GM21528 (cell line): ENCODE data around the gene POLR1A.

Experiments
- ATAC-seq: cut with Tn5 transposase; IDR thresholded peaks from one replicate; pipeline ENCODE4 v1.9.1; 2021; ENCODE audit warnings: mild to moderate bottlenecking, moderate library complexity; ENCODE audit not compliant: unreplicated experiment, low FRiP score

Gene POLR1A

GRCh38 chr2:86066007-86066578, 39.6 kb downstream of the POLR1A start:
- no peak for ATAC-seq

DNA sequence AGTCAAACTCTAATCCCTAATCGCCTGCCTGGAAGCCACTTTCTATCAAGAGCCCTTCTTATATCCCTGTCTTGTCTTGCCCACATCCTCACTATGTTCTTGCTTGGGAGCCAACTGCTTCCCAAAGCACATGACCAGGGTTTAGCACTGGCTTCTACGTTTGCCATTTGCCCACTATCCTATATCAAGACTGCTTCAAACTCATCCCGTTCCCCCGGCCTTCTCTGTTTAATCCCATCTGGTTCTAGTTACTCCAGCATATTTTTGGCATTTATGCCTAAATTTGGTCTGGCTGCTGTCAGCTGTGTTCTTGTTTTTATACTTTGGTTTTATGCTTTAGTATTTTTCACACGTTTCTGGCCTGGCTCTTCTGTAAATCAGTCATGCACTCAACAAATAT, 40.2 kb downstream of the POLR1A start:
- no peak for ATAC-seq

DNA sequence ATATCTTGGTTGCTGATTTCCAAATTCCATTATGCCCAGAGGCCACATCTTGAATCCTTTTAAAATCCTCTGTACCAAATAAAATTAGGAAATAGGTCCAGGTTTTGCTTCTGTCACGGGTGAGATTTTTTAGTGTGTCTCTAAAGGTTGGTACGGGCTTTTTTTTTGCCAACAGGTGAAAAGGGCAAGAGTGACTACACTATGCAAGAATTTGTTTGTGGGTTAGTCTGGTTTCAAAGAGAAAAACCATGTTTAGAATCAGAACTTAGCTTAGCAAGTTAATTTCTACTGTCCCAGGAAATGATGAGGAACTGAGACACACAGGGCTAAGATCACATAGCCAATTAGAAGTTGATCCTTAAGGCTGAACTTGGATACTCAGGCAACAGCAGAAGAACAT, 41.7 kb downstream of the POLR1A start:
- no peak for ATAC-seq

DNA sequence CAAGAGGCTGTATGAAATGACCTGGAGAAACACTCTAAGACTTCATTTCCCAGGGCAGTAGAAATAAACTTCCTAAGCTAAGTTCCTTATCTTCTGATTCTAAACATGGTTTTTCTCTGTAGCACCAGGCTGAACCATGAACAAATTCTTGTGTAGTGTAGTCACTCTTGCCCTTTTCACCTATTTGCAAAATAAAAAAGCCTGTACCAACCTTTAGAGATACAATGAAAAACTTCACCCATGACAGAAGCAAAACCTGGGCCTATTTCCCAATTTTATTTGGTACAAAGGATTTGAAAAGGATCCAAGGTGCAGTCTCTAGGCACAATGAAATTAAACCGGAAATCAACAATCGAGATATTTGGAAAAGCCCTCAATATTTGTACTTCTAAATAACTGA, 43.6 kb downstream of the POLR1A start:
- ATAC-seq: no peak

DNA sequence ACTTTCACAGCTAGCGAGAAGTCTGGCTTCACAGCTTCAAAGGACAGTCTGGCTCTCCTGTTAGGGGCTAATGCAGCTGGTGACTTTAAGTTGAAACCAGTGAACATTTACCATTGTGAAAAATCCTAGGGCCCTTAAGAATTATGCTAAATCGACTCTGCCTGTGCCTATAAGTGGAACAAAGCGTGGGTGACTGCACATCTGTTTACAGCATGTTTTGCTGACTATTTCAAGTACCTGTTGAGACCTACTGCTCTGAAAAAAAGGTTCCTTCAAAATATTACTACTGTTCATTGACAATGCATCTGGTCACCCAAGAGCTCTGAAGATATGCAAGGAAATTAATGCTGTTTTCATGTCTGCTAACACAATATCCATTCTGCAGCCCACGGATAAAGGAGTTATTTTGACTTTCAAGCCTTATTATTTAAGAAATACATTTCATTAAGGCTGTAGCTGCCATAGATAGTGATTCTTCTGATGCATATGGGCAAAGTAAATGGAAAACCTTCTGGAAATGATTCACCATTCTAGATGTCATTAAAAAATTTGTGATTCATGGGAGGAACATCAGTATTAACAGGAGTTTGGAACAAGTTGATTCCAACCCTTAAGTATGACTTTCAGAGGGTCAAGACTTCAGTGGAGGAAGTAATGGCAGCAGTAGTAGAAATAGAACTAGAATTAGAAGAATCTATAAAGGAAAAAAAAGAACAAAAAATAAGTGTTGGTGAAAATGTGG, 48.9 kb downstream of the POLR1A start:
- ATAC-seq: no peak

DNA sequence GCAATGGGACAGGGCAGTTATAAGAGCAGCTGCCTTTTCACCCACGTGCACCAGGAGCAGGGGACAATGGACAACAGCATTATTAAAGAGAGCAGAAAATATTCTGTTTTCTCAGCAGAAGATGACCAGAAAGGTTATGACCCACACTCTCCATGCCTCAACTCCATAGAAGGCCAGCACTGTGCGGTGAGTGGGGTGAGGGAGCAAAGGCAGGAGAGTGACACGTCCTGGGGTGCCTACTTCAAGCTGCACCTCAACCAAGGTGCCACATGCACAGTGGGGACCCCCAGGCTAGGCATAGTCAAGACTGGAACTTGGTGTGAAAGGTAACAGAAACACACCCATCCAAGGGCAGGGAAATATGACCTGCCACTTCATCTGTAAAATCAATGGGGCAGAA, 50.4 kb downstream of the POLR1A start:
- ATAC-seq: no peak

DNA sequence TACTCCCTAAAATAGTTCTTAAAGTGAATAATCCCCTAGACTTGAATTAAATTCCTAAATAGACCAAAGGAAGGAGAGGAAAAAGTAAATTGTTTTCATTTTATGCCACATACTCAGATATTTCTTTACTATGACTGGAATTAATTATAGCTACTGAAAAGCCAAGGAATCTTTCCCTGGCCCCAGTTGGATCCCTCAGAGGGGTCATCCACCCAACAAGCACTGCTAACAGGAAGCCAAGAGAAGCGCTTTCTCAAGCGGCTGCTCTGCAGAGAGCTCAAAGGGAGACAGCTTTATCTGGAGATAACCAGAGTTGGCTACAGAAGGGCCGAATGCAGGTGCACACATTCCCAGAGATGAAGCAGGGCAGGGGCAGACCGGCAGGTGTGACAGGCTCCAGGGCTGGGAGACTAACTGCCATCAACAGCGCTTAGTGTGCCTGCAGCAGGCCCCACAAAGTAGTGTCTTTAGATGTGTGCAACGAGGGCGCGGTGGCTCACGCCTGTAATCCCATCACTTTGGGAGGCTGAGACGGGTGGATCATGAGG, 51.1 kb downstream of the POLR1A start:
- ATAC-seq: no peak

DNA sequence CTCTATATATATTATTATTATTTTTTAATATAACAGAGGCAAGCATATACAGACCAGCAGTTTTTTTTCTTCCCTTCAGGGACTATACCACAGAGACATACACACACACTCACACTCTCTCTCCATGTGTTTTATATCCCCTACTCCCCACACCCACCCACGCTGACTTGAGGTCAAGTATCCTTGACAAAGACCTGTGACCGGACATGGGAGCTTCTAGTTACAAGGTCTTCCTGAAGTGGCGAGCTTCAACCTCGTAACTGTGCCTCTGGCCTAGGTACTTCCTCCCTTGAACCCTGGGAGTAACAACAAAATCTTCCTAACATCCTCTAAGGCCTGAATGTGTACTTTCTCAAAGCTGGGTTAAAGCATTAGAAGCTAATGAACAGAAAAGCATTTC, 52.5 kb downstream of the POLR1A start:
- no peak for ATAC-seq

DNA sequence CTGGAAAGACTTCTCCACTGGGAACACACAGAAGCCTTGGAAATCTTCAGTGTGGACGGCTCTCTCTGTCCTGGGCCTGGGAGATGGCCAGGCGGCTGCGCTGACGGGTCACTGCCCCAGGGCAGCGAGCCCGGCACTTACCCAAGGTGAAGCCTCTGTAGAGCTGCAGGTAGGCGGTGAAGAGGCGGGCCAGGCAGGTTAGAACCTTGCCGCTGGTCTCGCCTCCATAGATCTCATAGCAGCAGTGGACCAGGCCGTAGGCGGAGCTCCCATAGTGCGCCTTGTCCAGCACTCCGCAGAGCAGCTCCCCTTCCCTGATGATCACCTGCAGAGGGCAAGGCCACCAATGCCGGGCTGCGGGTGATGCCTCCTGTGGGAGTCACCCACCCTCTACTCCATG, 53.0 kb downstream of the POLR1A start:
- no peak for ATAC-seq

DNA sequence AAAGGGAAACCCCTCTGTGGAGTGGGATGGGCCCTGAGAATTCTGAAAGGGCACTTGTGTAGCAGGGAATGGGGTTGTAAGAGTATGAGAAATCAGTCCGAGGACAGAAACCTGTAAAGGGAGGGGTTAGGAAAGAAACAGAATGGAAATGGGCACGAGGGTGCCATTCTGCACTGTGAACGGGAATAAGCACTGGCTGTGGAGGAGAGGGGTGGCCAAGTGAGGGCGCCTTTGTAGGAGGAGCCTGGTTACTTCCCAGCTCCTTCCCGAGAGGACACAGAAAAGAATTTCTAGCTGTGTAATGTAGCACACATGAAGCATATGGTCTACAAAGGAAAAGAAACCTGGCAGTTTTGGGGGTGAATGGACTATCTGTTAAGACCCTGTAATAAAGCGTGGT, 53.4 kb downstream of the POLR1A start:
- ATAC-seq: no peak

GRCh38 chr2:86050301-86050700, 55.4 kb downstream of the POLR1A start:
- ATAC-seq: no peak

DNA sequence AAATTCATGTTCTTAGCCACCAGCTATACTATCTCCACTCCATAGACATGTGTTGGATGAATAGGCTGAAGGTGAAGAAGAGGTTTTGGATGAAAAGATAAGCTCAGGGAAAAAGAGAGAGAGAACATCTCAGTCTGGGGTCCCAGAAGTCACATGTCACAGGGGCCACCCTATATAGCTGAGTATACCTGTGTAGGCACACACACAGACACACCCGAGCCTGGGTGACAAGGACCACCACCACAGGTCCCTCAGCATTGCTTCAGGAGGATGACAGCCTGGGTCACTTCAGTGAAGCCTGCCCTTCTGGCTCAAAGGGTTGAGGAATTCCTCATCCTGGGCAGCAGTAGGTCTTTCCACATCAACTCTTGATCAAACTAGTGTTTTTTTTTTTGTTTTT, 56.2 kb downstream of the POLR1A start:
- no peak for ATAC-seq

DNA sequence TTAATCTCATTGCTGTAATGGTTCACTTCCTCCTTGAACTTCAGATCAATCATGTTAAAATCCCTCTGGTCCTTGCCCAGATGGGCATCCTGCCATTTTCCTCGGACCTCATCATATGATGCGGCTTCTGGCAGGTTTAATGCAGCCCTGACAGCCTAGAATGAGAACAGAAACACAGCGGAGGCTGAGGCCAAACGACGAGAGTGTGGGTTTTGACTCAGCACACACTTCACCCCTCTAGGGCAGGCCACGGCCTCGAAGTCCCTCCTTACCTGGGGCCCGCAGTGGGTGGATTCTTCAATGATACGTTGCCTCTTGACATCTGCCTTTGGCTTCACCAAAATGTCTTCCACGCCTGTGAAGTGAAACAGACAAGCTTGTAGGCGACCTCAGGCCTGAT, 56.8 kb downstream of the POLR1A start:
- ATAC-seq: no peak

DNA sequence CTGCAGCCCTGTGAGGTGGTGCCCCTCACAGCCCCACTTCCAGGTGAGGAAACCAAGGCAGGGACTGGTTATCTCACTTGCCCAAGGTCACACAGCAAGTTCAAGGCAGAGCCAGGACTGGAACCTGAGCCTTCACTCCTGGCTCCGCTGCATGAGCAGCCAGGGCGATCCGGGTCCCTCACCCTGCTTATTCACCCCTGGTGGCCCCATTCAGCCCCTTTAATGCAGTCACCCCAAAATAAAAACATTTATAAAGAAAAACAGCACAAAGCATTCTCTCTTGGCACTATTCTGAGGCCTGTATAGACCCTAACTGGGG, 57.3 kb downstream of the POLR1A start:
- ATAC-seq: no peak

DNA sequence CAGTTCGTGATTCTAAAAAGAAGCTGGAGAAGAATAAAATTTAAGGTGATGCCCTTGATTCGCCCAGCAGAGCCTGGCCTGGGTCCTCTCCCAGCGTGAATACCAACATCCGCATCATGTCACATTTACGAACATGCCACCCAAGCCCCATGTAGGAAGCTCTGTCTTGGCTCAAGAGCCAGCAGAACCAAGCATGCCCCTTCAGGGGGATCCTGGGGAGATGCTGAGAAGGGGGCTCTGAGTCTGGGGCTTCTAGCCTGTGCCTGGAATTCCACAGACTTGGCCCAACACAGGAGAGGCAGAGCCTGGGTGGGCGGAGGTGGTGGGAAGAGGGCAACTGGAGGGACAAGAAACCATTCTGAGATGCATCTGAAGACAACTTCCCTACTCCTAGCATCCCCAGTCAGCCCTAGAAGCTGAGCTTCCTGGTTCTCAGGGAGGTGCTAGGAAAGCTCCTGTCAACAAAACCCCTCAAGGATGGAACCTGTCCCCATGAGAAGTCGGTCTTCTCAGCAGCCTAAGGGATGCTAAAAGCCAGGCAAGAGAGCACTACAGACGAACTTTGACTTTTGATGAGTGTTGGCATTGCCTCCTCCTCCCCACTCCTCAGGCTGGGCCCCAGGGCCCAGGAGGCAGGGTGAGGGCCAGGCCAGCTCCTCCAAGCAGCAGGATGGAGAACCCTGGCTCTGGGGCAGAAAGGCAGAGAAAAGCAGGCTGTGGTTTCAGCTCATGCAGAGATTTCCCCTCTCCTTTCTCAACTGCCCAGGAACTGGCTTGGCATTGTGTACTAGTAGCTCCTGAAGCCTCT, 57.9 kb downstream of the POLR1A start:
- ATAC-seq: no peak

DNA sequence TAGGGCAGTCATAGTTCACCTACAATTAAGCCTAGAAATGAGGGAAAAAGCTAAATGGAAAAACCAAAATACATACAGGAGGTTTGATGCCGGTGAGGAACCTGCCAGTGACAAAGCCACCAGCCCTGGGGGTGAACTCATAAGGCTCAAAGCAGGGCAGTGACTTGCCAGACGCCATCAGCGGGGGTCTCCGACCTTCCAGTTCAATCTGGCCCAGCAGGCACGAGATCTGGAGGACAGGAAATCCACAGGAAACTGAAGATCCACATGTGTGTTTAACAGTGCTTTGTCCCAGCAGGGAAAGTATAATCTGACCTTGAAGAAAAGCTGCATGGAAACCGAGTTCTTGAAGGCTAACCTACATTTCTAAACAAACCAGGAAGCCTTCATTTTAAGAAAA, 60.1 kb downstream of the POLR1A start:
- ATAC-seq: no peak

DNA sequence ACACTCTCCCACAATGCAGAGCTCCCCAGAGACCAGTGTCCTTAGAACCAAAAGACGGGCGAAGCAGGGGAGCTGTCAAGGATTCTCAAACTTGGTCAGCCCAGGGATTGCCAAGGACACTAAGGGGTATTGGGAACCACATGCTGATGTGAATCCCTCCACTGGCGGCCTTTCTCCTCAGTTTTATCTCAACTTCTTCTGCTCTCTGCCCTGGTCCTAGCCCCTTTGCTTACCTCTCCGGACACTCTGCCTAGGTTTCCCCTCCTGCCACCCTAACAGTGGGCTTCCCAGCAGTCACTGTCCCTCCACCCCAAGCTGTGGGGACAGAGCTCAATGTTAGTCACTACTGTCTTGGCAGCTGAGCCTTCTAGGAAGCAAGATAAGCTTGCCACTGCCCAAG, 61.1 kb downstream of the POLR1A start:
- no peak for ATAC-seq

DNA sequence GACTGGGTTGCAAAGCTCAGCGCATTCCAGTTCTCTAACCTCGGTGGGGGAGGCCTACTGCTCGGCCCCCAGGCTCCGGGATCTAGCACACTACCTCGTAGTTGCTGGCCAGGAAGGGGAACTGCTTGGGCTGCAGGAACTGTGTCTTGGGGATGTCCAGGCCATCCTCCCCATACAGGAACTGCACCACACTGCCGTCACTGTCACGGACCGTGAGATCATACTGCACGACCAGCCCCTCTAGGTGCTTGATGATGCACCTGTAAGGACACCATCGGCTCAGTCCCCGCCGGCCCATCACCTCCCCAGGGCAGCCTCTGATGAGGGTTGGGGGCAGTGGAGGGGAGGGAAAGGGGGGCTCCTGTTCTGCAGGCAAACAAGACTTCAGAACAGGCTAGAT, 61.6 kb downstream of the POLR1A start:
- no peak for ATAC-seq

GRCh38 chr2:86042256-86043168, 63.2 kb downstream of the POLR1A start:
- no peak for ATAC-seq

GRCh38 chr2:86039963-86040655, 65.6 kb downstream of the POLR1A start:
- no peak for ATAC-seq
